Activated CD4-positive, alpha-beta T cell treated with anti-CD3 and anti-CD28 coated beads, Interleukin-2, amount 50 U/mL, for 48 hours (primary cell): ENCODE measurements around the gene ADH5.
"Not testable (repeated sequence)": the region's sequence is repeated elsewhere in the genome, so short reads cannot be mapped to it uniquely, and the experiment has no call there.

Experiments used
- DNase-seq, 2 experiments: peaks; one replicate each; pipeline ENCODE4 v3.0.0-alpha.2; 2020

The ADH5 gene

DNA sequence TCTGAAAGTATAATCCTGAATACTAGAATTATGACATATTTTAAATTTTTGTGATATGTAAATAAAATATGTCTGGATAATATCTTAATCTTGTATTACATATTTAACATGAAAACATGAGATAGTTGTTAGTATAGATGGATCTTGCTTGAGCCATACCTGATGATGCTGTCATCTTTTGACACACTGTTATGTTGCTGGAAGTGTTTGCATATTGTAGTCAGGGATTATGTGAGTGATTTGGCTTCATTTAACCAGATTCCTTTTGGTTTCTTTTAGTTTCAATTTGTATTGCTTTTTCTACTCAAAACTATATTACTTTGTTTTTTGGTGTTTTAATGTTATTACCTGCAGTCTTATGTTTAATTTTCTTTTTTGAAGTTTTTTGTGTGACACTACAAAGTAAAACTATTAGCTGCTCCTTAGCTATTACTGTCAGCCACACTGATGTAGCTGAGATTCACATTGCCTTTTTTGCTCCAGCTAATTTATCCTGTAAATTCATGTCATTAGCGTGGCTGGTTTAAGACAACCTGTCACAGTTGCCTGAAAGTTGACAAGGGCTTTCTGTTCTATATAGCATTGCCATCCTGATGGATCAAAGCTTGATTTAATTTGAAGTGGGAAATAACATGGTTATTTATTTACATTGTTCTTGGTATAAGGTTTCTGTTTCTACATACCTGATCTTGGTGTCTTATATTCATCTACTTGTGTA lies 59.4 kb downstream of the ADH5 start:
- no peak for DNase-seq

DNA sequence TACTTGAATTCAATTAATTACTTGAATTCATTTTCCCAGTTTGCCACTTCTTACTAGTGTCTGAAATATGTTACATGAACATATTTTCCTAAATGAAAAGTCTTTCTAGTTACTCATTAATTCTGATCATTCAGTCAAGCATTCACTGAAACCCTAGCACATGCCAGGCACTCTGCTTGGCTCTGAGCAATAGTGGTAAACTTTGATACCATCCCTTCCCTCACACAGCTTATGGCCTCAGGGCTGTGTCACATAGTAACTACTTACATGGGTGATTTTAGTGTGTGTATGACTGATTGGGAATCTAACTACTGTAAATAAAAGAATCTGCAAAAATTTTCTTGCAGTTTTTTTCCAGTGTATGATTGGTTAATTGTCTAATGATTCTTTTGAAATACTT lies 60.4 kb downstream of the ADH5 start:
- DNase-seq: no peak

DNA sequence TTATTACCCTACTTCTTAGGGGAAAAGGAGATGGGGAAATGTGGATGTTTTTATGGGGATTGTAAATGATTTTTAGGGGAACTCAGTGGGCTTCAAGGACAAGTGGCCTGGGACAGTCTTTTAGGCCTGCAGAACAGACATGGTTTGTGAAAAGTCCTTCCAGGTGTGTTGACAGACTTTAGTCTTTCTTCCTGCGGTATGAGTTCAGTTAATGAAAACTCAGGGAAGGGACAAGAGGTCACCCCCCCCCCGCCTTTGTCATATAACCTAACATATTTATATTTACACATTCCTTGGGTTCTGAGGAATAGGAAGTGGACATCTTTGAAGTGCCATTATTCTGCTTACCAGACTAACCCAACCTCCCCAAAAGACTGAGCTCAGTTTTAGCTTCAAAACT lies 61.3 kb downstream of the ADH5 start:
- DNase-seq: no peak

DNA sequence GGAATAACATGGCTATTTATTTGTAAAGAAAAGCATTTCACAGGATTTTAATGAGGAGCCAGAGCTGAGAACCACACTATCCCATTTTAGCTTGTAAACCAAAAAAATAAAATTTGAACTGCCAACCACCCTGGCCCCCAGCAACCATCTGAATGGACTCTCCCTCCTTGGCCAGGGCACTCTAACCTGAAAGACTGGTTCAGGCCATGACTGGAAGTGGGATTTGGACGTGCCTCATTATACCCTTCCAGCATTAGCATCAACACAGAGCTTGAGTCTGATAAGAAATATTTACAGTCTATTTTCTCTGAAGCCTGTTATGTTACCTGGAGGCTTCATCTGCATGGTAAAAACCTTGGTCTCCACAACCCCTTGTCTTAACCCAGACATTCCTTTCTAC lies 63.1 kb downstream of the ADH5 start:
- DNase-seq: no peak

DNA sequence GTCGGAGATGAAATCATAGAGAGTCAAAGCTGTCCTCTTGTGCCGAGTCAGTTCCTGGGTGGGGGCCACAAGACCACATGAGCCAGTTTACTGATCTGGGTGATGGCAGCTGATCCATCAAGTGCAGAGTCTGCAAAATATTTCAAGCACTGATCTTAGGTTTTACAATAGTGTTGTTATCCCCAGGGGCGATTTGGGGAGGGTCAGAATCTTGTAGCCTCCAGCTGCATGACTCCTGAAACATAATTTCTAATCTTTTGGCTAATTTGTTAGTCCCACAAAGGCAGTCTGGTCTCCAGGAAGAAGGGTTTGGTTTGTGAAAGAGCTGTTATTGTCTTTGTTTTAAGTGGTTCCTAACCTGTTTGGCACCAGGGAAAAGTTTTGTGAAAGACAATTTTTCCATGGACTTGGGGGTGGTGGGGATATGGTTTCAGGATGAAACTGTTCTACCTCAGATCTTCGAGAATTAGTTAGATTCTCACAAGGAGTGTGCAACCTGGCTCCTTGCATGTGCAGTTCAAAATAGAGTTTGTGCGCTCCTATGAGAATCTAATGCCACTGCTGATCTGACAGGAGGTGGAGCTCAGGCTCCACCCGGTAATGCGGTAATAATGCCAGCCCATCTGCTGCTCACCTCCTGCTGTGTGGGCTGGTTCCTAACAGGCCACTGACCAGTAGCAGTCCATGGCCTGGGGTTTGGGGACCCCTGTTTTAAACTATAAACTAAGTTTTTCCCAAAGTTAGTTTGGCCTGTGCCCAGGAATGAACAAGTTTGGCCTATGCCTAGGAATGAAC lies 63.9 kb downstream of the ADH5 start:
- DNase-seq: no peak

- not testable (repeated sequence) for DNase-seq
Observed at GRCh38 chr4:99023800-99024251, 64.8 kb downstream of the ADH5 start.

- no peak for DNase-seq
Observed at GRCh38 chr4:99022566-99022965, 66.0 kb downstream of the ADH5 start.

- no peak for DNase-seq
Observed at GRCh38 chr4:99021386-99021785, 67.2 kb downstream of the ADH5 start.
